HepG2 (cell line): ENCODE results near the gene AHNAK. TPM values are rescaled to one million over a fixed set of nuclear protein-coding genes. Genes with fewer than 3 reads are reported as not detected.

Experiments
- AKAP8 ChIP-seq: sonication (generic); formaldehyde crosslinking; IDR thresholded peaks from 2 replicates; pipeline ENCODE4 v1.5.1; 2020; ENCODE audit warnings: mild to moderate bottlenecking, missing genetic modification reagents
- GATAD2A ChIP-seq: IDR thresholded peaks from 2 replicates; pipeline ENCODE4 v1.6.1; 2016
- HOXD1 ChIP-seq: sonication (generic); formaldehyde crosslinking; IDR thresholded peaks from 2 replicates; pipeline ENCODE4 v1.5.0; 2020; ENCODE audit warnings: missing genetic modification reagents
- MIXL1 ChIP-seq: IDR thresholded peaks from 2 replicates; pipeline ENCODE4 v1.6.1; 2016
- NFE2L1 ChIP-seq: sonication (generic); formaldehyde crosslinking; IDR thresholded peaks from 2 replicates; pipeline ENCODE4 v1.4.0; 2020; ENCODE audit warnings: missing genetic modification reagents, mild to moderate bottlenecking, borderline replicate concordance
- SP4 ChIP-seq: sonication (generic); formaldehyde crosslinking; IDR thresholded peaks from 2 replicates; pipeline ENCODE4 v1.8.1; 2023; ENCODE audit warnings: mild to moderate bottlenecking, missing genetic modification reagents
- SUZ12 ChIP-seq: fragments of 150-350 bp; IDR thresholded peaks from 2 replicates; pipeline ENCODE4 v1.6.1; 2014; ENCODE audit warnings: low read depth, low read length
- TMF1 ChIP-seq: sonication (generic); formaldehyde crosslinking; IDR thresholded peaks from 2 replicates; pipeline ENCODE4 v1.8.1; 2022; ENCODE audit warnings: low read depth, missing genetic modification reagents
- TSC22D2 ChIP-seq: sonication (generic); formaldehyde crosslinking; IDR thresholded peaks from 2 replicates; pipeline ENCODE4 v1.5.1; 2020; ENCODE audit warnings: missing genetic modification reagents, mild to moderate bottlenecking, borderline replicate concordance
- ZFP36L2 ChIP-seq: sonication (generic); formaldehyde crosslinking; IDR thresholded peaks from 2 replicates; pipeline ENCODE4 v1.4.0; 2020; ENCODE audit warnings: missing genetic modification reagents
- ZNF136 ChIP-seq: sonication (generic); formaldehyde crosslinking; IDR thresholded peaks from 2 replicates; pipeline ENCODE4 v1.8.1; 2022; ENCODE audit warnings: low read depth, mild to moderate bottlenecking, moderate library complexity, missing genetic modification reagents
- ZNF180 ChIP-seq: sonication (generic); formaldehyde crosslinking; IDR thresholded peaks from 2 replicates; pipeline ENCODE4 v1.4.0; 2020; ENCODE audit warnings: low read depth, missing genetic modification reagents, borderline replicate concordance
- ZNF335 ChIP-seq: sonication (generic); formaldehyde crosslinking; IDR thresholded peaks from 2 replicates; pipeline ENCODE4 v1.4.0; 2020; ENCODE audit warnings: missing genetic modification reagents
- ZNF354B ChIP-seq: sonication (generic); formaldehyde crosslinking; IDR thresholded peaks from 2 replicates; pipeline ENCODE4 v1.8.0; 2022; ENCODE audit warnings: mild to moderate bottlenecking, missing genetic modification reagents
- ZNF768 ChIP-seq: sonication (generic); formaldehyde crosslinking; IDR thresholded peaks from 2 replicates; pipeline ENCODE4 v1.4.0; 2020; ENCODE audit warnings: missing genetic modification reagents
- polyA plus RNA-seq, 8 experiments: library from polyadenylated mRNA; depleted of rRNA in 3 of 8; stranded (reverse) in 7 of 8; unstranded in 1 of 8; fragments of >200 nt; fragmentation: Illumina TruSeq in 4 of 8; extraction: Trizol in 4 of 8; gene quantifications; 2 replicates each; pipeline versions ENCODE4 v1.2.1 to v1.2.3, GENCODE V29; 2011 to 2016; ENCODE audit warnings: low read depth in 4 of 8, missing spikeins in 1 of 8, mixed read lengths in 1 of 8; ENCODE audit not compliant: insufficient read depth in 1 of 8
- total RNA-seq, 5 experiments: library from RNA; depleted of rRNA; stranded (reverse); fragments of >200 nt; fragmentation: Illumina TruSeq; extraction: Trizol; gene quantifications; 2 replicates each; pipeline ENCODE4 v1.2.3, GENCODE V29; 2016; ENCODE audit warnings: low read depth in 1 of 5
- TF ChIP-seq, protein P1 (sequence below): sonication (generic); formaldehyde crosslinking; IDR thresholded peaks from one replicate; pipeline ENCODE4 v1.5.1; 2020; ENCODE audit warnings: mild to moderate bottlenecking, missing genetic modification reagents; ENCODE audit errors: not compliant biosample characterization
- TF ChIP-seq, protein P2 (sequence below): sonication (generic); formaldehyde crosslinking; IDR thresholded peaks from 2 replicates; pipeline ENCODE4 v1.4.0; 2020; ENCODE audit warnings: mild to moderate bottlenecking, missing genetic modification reagents
- TF ChIP-seq, protein P3 (sequence below): sonication (generic); formaldehyde crosslinking; IDR thresholded peaks from 2 replicates; pipeline ENCODE4 v1.8.1; 2022; ENCODE audit warnings: mild to moderate bottlenecking, missing genetic modification reagents

Gene AHNAK
- total and polyA plus RNA-seq, 2 of the 13 experiments (the other 11 are each of a cell fraction or from before 2014, with no cell fraction given), result 23.4 to 25.0 TPM

DNA sequence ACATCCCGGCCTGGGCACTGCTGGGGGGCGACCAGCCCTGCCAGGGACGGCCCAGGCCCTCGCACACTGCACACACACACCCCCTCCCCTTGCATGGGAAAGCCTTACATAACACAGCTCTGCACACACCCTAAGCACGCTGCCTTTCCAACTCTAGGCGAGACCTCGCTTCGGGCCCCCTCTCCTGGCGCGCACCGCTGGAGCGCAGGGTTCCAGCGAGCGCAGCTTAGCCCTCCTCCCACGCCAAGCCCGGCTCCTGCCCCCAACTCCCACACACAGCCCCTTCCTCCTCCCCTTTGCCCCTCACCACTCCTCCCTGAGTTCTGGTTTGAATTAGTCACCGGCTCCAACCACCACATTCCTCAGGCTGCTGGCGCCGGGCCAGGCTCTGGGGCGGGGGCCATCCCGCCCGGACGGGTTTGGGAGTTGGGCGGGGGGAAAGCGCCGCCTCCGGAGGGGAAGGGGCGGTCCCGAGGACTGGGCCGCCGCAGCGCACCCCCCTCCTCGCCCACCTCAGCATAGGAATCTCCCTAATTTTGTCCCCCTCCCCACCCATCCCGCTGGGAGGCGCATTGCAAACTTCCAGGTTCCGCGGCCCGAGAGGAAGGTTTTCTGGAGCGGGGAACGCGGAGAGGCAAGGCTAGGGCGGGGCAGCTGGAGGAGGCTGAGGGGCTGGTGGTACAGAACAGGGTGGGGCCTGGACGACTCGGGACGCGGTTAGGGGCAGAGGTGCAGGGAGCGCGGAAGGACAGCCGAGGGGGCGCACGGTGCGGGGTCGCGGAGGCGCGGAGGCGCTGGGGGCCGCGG is 966 bp downstream of the AHNAK start (continued):
- TF ChIP-seq, protein P1, sequence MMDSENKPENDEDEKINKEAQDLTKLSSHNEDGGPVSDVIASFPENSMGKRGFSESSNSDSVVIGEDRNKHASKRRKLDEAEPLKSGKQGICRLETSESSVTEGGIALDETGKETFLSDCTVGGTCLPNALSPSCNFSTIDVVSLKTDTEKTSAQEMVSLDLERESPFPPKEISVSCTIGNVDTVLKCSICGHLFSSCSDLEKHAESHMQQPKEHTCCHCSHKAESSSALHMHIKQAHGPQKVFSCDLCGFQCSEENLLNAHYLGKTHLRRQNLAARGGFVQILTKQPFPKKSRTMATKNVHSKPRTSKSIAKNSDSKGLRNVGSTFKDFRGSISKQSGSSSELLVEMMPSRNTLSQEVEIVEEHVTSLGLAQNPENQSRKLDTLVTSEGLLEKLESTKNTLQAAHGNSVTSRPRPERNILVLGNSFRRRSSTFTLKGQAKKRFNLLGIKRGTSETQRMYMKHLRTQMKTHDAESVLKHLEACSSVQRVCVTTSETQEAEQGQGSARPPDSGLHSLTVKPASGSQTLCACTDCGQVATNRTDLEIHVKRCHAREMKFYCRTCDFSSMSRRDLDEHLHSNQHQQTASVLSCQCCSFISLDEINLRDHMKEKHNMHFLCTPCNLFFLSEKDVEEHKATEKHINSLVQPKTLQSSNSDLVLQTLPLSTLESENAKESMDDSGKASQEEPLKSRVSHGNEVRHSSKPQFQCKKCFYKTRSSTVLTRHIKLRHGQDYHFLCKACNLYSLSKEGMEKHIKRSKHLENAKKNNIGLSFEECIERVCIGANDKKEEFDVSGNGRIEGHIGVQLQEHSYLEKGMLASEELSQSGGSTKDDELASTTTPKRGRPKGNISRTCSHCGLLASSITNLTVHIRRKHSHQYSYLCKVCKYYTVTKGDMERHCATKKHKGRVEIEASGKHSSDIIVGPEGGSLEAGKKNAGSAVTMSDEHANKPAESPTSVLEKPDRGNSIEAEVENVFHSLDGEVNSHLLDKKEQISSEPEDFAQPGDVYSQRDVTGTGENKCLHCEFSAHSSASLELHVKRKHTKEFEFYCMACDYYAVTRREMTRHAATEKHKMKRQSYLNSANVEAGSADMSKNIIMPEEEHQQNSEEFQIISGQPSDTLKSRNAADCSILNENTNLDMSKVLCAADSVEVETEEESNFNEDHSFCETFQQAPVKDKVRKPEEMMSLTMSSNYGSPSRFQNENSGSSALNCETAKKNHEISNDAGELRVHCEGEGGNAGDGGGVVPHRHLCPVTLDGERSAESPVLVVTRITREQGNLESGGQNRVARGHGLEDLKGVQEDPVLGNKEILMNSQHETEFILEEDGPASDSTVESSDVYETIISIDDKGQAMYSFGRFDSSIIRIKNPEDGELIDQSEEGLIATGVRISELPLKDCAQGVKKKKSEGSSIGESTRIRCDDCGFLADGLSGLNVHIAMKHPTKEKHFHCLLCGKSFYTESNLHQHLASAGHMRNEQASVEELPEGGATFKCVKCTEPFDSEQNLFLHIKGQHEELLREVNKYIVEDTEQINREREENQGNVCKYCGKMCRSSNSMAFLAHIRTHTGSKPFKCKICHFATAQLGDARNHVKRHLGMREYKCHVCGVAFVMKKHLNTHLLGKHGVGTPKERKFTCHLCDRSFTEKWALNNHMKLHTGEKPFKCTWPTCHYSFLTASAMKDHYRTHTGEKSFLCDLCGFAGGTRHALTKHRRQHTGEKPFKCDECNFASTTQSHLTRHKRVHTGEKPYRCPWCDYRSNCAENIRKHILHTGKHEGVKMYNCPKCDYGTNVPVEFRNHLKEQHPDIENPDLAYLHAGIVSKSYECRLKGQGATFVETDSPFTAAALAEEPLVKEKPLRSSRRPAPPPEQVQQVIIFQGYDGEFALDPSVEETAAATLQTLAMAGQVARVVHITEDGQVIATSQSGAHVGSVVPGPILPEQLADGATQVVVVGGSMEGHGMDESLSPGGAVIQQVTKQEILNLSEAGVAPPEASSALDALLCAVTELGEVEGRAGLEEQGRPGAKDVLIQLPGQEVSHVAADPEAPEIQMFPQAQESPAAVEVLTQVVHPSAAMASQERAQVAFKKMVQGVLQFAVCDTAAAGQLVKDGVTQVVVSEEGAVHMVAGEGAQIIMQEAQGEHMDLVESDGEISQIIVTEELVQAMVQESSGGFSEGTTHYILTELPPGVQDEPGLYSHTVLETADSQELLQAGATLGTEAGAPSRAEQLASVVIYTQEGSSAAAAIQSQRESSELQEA (CRISPR knock-in tag), result no peak
- TF ChIP-seq ZNF768 (CRISPR knock-in tag) (no peak; the same call in 1 of the 2 replicates), MIXL1 (no peak), GATAD2A (CRISPR knock-in tag) (peak; percentile 60; the same call in 1 of the 2 replicates), ZFP36L2 (no peak), ZNF335 (CRISPR knock-in tag) (0 out of 2 replicates have a peak, but pooled peaks have one; percentile 32), AKAP8 (CRISPR knock-in tag) (peak; percentile 74), SP4 (CRISPR knock-in tag) (no peak), TSC22D2 (CRISPR knock-in tag) (no peak), HOXD1 (CRISPR knock-in tag) (no peak), ZNF136 (0 out of 2 replicates have a peak, but pooled peaks have one; percentile 20), NFE2L1 (CRISPR knock-in tag) (0 out of 2 replicates have a peak, but pooled peaks have one; percentile 27), ZNF180 (no peak), TMF1 (CRISPR knock-in tag) (0 out of 2 replicates have a peak, but pooled peaks have one; percentile 69), SUZ12 (no peak), ZNF354B (CRISPR knock-in tag) (no peak)
- TF ChIP-seq, protein P2, sequence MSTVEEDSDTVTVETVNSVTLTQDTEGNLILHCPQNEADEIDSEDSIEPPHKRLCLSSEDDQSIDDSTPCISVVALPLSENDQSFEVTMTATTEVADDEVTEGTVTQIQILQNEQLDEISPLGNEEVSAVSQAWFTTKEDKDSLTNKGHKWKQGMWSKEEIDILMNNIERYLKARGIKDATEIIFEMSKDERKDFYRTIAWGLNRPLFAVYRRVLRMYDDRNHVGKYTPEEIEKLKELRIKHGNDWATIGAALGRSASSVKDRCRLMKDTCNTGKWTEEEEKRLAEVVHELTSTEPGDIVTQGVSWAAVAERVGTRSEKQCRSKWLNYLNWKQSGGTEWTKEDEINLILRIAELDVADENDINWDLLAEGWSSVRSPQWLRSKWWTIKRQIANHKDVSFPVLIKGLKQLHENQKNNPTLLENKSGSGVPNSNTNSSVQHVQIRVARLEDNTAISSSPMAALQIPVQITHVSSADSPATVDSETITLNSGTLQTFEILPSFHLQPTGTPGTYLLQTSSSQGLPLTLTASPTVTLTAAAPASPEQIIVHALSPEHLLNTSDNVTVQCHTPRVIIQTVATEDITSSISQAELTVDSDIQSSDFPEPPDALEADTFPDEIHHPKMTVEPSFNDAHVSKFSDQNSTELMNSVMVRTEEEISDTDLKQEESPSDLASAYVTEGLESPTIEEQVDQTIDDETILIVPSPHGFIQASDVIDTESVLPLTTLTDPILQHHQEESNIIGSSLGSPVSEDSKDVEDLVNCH, result no peak
- TF ChIP-seq, protein P3, sequence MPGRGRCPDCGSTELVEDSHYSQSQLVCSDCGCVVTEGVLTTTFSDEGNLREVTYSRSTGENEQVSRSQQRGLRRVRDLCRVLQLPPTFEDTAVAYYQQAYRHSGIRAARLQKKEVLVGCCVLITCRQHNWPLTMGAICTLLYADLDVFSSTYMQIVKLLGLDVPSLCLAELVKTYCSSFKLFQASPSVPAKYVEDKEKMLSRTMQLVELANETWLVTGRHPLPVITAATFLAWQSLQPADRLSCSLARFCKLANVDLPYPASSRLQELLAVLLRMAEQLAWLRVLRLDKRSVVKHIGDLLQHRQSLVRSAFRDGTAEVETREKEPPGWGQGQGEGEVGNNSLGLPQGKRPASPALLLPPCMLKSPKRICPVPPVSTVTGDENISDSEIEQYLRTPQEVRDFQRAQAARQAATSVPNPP, result peak; percentile 51; the same call in 1 of the 2 replicates
